AG04450 (cell line): Measurements from ENCODE around the gene CACNA1D. TPM values are rescaled to one million over a fixed set of nuclear protein-coding genes. Genes with fewer than 3 reads are reported as not detected.

Source experiments
- CTCF ChIA-PET: fragments of 300-600, 350-600 bp; formaldehyde crosslinking; extraction: SDS; loops from one replicate; lab custom pipeline; 2022; ENCODE audit warnings: antibody characterized with exemption, inconsistent platforms; lab: Charles Lee
- POLR2A ChIA-PET: fragments of 350-600 bp; formaldehyde crosslinking; extraction: SDS; loops from one replicate; lab custom pipeline; 2021; ENCODE audit warnings: antibody characterized with exemption, inconsistent platforms; lab: Yijun Ruan, JAX
- DNase-seq: peaks from one replicate; pipeline ENCODE4 v3.0.0-alpha.2; 2011; ENCODE audit warnings: low read depth, low spot score
- H3K27ac ChIP-seq: one replicate; pipeline ENCODE4 v1.5.1; 2012; ENCODE audit warnings: low read depth, low read length, control low read depth
- H3K27me3 ChIP-seq: one replicate; pipeline ENCODE4 v1.6.0; 2012; ENCODE audit warnings: low read length; ENCODE audit not compliant: control insufficient read depth, insufficient read depth
- H3K4me3 ChIP-seq: 2 replicates; pipeline ENCODE4 v1.5.1; 2011; ENCODE audit warnings: mild to moderate bottlenecking, low read depth, low read length, control low read depth
- H3K9me3 ChIP-seq: 2 replicates; pipeline ENCODE4 v1.5.1; 2012; ENCODE audit warnings: low read length; ENCODE audit not compliant: control insufficient read depth, insufficient read depth
- CTCF ChIP-seq: IDR thresholded peaks from 2 replicates; pipeline ENCODE4 v1.5.1; 2011; ENCODE audit warnings: low read depth, low read length, control low read depth, inconsistent platforms
- polyA plus RNA-seq: library from polyadenylated mRNA; depleted of rRNA; stranded (reverse); fragments of >200 nt; gene quantifications from 2 replicates; pipeline ENCODE4 v1.2.3, GENCODE V29; 2011

The CACNA1D gene
- polyA plus RNA-seq, 1 experiment, result 0.07 TPM

DNA sequence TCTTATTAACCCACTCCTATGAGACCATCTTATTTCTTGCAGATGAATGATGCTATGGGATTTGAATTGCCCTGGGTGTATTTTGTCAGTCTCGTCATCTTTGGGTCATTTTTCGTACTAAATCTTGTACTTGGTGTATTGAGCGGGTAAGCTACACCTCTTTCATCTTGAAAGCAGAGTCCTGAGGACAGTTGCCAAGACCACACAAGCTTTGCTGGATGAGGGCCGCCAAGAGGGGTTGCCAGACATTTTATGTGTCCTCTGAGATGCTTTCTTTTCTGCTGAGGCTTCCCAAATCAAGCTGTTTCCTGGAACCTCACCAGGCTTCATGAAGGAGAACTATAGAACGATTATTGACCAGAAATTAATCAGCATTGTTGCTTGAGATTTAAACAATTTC lies 178.6 kb downstream of the CACNA1D start:
- Histone ChIP-seq H3K4me3 (no peak overlapping the region), H3K27ac (no peak overlapping the region), H3K27me3 (peaks cover 9% of the 10 kb centered on the region), H3K9me3 (no peaks in the 10 kb centered on the region)
- ChIA-PET CTCF (no interaction called here), POLR2A (no interaction called here)
- TF ChIP-seq CTCF, result no peak
- DNase-seq, result no peak

GRCh38 chr3:53673722-53674350 lies 179.4 kb downstream of the CACNA1D start:
- H3K27ac ChIP-seq, result no peak overlapping the region
- no peak for TF ChIP-seq CTCF
- no peak for DNase-seq
- H3K27me3 ChIP-seq, result peaks cover 9% of the 10 kb centered on the region
- no peak overlapping the region for H3K4me3 ChIP-seq
- H3K9me3 ChIP-seq, result no peaks in the 10 kb centered on the region
- POLR2A ChIA-PET, result no interaction called here
- CTCF ChIA-PET, result no interaction called here

DNA sequence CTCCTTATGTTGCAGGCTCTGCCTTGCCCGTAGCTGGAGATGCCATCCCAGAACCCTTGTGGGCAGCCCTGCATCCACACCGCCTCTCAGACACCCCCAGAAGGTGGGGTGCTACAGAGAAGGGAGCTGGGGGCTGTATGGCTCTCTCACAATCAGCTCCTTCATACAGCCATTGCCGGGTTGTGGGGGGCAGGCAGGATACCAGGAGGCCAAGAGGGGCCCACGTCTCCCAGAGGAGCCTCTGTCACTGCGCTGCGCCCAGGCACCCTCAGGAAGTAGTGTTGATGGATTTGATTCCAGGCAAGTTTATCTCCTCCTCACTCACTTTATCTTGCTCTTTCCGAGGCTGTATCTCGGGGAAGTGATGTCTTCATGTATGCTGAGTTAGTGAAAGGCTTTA lies 180.2 kb downstream of the CACNA1D start:
- Histone ChIP-seq H3K27me3 (peaks cover 9% of the 10 kb centered on the region), H3K4me3 (no peak overlapping the region), H3K9me3 (no peaks in the 10 kb centered on the region), H3K27ac (no peak overlapping the region)
- CTCF ChIA-PET, result no interaction called here
- TF ChIP-seq CTCF, result no peak
- DNase-seq, result no peak
- POLR2A ChIA-PET, result no interaction called here

GRCh38 chr3:53675022-53675697 lies 180.7 kb downstream of the CACNA1D start:
- CTCF ChIA-PET, result no interaction called here
- DNase-seq, result no peak
- POLR2A ChIA-PET, result no interaction called here
- H3K9me3 ChIP-seq, result no peaks in the 10 kb centered on the region
- TF ChIP-seq CTCF, result no peak
- H3K27ac ChIP-seq, result no peak overlapping the region
- no peak overlapping the region for H3K4me3 ChIP-seq
- peaks cover 9% of the 10 kb centered on the region for H3K27me3 ChIP-seq

DNA sequence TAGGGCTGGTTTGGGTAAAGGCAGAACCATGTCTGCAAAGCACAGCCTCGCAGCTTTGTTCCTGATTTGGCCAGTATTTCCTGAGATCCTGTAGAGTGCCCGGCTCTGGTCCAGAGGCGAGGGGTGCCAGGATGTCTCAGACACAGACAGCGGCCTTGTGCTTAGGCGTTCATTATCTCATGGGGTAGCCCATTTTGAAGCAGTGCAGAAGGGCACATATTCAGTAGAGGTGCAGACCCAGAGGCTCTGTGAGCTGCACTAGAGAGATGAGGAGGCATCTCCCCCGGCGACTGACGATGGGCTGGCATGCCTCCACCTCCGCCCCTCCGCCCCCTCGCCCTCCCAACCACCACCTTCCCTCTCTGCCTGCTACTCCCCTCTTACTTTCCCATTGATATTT lies 181.5 kb downstream of the CACNA1D start:
- ChIA-PET POLR2A (no interaction called here), CTCF (no interaction called here)
- no peak overlapping the region for H3K4me3 ChIP-seq
- no peak for DNase-seq
- TF ChIP-seq CTCF, result no peak
- H3K27ac ChIP-seq, result no peak overlapping the region
- peaks cover 9% of the 10 kb centered on the region for H3K27me3 ChIP-seq
- no peaks in the 10 kb centered on the region for H3K9me3 ChIP-seq
